SJCRH30 (cell line): ENCODE data around the gene HOXC11. TPM values are rescaled to one million over a fixed set of nuclear protein-coding genes. Genes with fewer than 3 reads are reported as not detected.

Source experiments
- DNase-seq, 2 experiments: peaks; one replicate each; pipeline ENCODE4 v3.0.0-alpha.2; 2015 to 2020
- H3K27ac ChIP-seq: fragments of 250-450 bp; sonication (Bioruptor Pico); 2 replicates; pipeline ENCODE4 v1.5.1; 2020; ENCODE audit warnings: mild to moderate bottlenecking, moderate library complexity
- H3K27me3 ChIP-seq: fragments of 250-450 bp; sonication (Bioruptor Pico); 2 replicates; pipeline ENCODE4 v1.5.1; 2020; ENCODE audit warnings: mild to moderate bottlenecking, moderate library complexity
- H3K36me3 ChIP-seq: fragments of 250-450 bp; sonication (Bioruptor Pico); 2 replicates; pipeline ENCODE4 v1.5.1; 2020; ENCODE audit warnings: mild to moderate bottlenecking, moderate library complexity
- H3K4me1 ChIP-seq: fragments of 250-450 bp; sonication (Bioruptor Pico); 2 replicates; pipeline ENCODE4 v1.5.1; 2020; ENCODE audit warnings: mild to moderate bottlenecking, moderate library complexity
- H3K4me3 ChIP-seq: fragments of 250-450 bp; sonication (Bioruptor Pico); 2 replicates; pipeline ENCODE4 v1.5.1; 2020; ENCODE audit warnings: mild to moderate bottlenecking, moderate library complexity
- H3K9me3 ChIP-seq: fragments of 250-450 bp; sonication (Bioruptor Pico); replicated peaks from 2 replicates; pipeline ENCODE4 v1.5.1; 2020; ENCODE audit warnings: mild to moderate bottlenecking, moderate library complexity
- total RNA-seq: library from RNA; depleted of rRNA; stranded (reverse); fragments of >200 nt; shearing (Covaris generic); gene quantifications from 2 replicates; pipeline ENCODE4 v1.2.3, GENCODE V29; 2014; rRNA removed

Gene HOXC11
- total RNA-seq = 1.1 and 1.2 TPM in 2 replicates

- H3K27ac ChIP-seq = no peak within 1 kb of the TSS; the same call in 1 of the 2 replicates
- no peak for DNase-seq
- H3K9me3 ChIP-seq = no peaks in the 10 kb centered on the region
- peaks cover 3% of the 10 kb centered on the region; the same call in 1 of the 2 replicates for H3K27me3 ChIP-seq
- H3K4me1 ChIP-seq = peaks cover 3% of the 10 kb centered on the region; the same call in 1 of the 2 replicates
- no peaks in the 10 kb centered on the region for H3K36me3 ChIP-seq
- peak within 1 kb of the TSS; percentile 80 for H3K4me3 ChIP-seq
These were observed at the start of gene HOXC11 for GRCh38 chr12:53972722-53973235. HOXC11 (plus strand) TSS chr12:53973126; CDS start chr12:53973242, 116 bp downstream.

DNA sequence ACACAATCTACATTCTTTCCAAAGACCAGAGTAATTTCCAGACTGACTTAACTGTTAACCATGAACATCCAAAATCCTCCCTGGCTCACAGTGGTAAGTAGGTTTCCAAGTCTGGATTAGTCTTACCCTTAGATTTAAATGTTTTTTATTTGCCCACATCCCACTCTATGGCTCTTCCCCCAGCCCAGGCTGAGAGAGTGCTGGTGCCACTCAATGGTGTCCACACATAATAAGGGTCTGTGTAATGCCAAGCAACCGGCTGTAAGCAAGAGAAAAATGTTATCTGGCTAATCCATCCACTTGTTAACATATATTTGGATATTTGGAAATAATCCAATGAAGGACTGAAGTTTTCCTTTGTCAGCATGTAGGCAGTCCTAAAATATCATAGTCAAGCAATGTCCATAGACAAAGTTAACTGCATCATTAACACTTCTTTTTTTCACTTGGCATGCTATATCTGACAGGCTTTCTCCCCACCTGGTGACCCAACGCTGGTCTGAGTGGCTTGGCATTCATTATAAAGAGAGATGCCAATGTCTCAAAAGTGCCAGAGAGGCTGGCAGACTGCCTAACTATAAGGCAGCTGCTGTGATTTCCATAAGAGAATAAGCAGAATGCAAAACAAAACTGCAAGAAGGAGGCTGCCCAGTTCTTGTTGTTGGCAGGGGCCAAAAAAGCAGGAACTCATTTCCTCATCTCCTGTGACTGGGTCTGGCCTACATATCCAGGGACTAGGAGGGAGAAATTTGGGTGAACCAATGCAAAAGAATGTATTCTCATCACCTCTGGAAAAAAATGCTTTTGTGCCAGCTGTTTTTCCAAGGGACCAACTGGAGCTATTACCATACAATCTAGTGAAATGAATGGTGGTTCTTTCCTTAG lies 48.2 kb upstream of the HOXC11 start:
- Histone ChIP-seq H3K4me1 (no peaks in the 10 kb centered on the region), H3K27me3 (peaks cover 5% of the 10 kb centered on the region), H3K9me3 (no peaks in the 10 kb centered on the region), H3K36me3 (no peaks in the 10 kb centered on the region), H3K27ac (no peak overlapping the region), H3K4me3 (no peak overlapping the region)
- no peak for DNase-seq

DNA sequence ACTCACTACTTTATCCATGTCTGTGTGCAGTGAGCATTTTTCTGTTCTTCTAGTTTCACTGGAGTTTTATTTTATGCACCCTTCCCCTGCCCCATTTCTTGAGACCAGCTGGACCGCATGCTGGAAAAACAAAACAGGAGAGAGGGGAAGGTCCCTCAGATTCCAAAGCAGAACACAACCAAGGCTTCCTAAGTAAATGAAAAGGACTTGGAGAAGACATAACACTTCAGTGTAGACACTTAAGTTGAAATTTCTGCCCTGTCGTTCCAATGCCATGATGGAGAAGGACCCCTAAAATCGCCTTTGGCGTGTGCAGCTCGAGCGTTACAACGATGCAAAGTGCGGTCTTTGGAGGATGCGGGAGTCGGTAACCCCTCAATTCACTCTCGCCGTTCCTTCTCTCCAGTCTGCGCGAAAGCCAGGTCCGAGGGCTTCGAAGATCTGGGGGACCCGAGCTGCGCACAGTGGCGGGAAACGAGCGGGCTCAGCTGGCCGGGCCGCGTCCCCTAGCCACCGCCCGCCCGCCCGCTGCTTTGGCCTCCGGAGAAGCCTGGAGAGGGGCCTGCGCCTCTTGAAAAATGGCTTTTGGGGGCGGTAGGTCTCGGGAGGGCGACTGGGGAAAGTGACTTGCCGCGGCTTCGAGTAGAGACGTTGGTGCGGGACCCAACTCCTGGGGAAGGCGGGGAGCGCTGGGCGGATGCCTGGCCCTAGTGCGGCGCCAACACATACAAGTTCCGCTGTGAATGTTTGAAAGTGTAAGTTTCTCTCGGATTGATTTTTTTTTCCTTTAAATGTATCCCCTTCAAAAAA lies 45.5 kb upstream of the HOXC11 start:
- Histone ChIP-seq H3K27me3 (peaks cover 9% of the 10 kb centered on the region), H3K9me3 (no peaks in the 10 kb centered on the region), H3K4me1 (no peaks in the 10 kb centered on the region), H3K36me3 (no peaks in the 10 kb centered on the region), H3K27ac (no peak overlapping the region), H3K4me3 (no peak overlapping the region)
- no peak for DNase-seq

- H3K4me1 ChIP-seq = no peaks in the 10 kb centered on the region
- H3K27me3 ChIP-seq = peaks cover 9% of the 10 kb centered on the region
- H3K9me3 ChIP-seq = no peaks in the 10 kb centered on the region
- no peaks in the 10 kb centered on the region for H3K36me3 ChIP-seq
- DNase-seq = no peak
- H3K4me3 ChIP-seq = no peak overlapping the region
- no peak overlapping the region for H3K27ac ChIP-seq
These were observed 44.7 kb upstream of the HOXC11 start for GRCh38 chr12:53928054-53928835.

DNA sequence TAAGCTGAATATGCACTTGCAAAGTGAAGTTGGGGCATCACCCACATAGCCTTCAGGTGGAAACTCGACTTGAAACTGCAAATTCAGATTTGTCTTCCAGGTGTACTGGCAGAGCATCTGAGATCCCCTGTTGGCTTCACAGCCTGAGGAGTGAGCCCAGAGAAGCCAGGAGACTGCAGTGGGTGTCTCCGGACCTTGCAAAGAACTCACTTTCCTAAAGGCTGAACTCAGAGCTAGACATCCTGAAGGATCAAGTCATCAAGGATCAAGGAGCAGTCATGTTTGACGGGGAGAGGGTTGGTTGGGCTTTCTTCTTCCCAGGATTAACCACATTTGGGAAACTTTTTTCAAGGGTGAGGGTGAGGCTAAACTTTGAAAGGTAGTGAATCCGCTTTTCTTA lies 43.4 kb upstream of the HOXC11 start:
- H3K9me3 ChIP-seq = no peaks in the 10 kb centered on the region
- peaks cover 9% of the 10 kb centered on the region for H3K27me3 ChIP-seq
- H3K27ac ChIP-seq = no peak overlapping the region
- H3K4me3 ChIP-seq = no peak overlapping the region
- no peaks in the 10 kb centered on the region for H3K36me3 ChIP-seq
- no peaks in the 10 kb centered on the region for H3K4me1 ChIP-seq
- DNase-seq = no peak

DNA sequence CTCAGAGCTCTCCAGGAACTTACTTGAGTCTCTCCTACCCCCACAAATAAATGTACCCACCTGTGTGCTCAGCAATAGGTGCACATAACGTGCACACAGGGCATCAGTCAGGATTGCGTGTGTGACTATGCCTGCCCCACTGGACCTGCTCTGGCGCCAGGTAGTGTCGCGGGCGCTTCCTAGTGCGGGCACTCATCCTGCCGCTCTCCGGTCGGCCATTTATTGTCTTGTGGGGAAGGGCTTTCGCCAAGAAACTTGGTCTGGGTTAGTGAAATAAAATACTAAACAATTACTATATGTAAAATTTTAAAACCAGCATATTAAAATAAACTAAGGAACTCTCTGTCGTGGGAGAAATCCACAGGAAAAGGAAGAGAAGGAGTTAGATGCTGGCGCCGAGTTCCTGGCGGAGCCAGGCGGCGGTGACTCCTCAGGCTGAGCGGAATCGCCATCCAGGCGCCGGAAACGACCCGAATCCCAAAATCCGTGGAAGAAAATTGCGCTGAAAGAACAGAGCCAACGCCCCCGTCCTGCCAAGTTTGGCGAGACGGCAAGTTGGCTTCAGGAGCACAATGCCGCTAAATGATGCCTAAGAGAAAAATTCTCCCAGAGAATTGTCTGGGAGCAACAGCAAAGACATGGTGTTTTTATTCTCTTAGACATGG lies 42.2 kb upstream of the HOXC11 start:
- DNase-seq = no peak
- H3K4me3 ChIP-seq = no peak overlapping the region
- H3K27ac ChIP-seq = no peak overlapping the region
- peaks cover 9% of the 10 kb centered on the region for H3K27me3 ChIP-seq
- no peaks in the 10 kb centered on the region for H3K4me1 ChIP-seq
- no peaks in the 10 kb centered on the region for H3K36me3 ChIP-seq
- no peaks in the 10 kb centered on the region for H3K9me3 ChIP-seq

- DNase-seq = no peak
- H3K27me3 ChIP-seq = peaks cover 11% of the 10 kb centered on the region
These were observed 40.9 kb upstream of the HOXC11 start for GRCh38 chr12:53931844-53932581.

GRCh38 chr12:53932915-53933314 lies 40.0 kb upstream of the HOXC11 start:
- Histone ChIP-seq H3K4me3 (no peak overlapping the region), H3K36me3 (no peaks in the 10 kb centered on the region), H3K4me1 (no peaks in the 10 kb centered on the region), H3K27ac (no peak overlapping the region), H3K27me3 (peaks cover 18% of the 10 kb centered on the region), H3K9me3 (no peaks in the 10 kb centered on the region)
- no peak for DNase-seq

More at GRCh38 chr12:53931844-53932581, 40.9 kb upstream of the HOXC11 start:
- Histone ChIP-seq H3K9me3 (no peaks in the 10 kb centered on the region), H3K27ac (no peak overlapping the region), H3K4me3 (no peak overlapping the region), H3K36me3 (no peaks in the 10 kb centered on the region), H3K4me1 (no peaks in the 10 kb centered on the region)

DNA sequence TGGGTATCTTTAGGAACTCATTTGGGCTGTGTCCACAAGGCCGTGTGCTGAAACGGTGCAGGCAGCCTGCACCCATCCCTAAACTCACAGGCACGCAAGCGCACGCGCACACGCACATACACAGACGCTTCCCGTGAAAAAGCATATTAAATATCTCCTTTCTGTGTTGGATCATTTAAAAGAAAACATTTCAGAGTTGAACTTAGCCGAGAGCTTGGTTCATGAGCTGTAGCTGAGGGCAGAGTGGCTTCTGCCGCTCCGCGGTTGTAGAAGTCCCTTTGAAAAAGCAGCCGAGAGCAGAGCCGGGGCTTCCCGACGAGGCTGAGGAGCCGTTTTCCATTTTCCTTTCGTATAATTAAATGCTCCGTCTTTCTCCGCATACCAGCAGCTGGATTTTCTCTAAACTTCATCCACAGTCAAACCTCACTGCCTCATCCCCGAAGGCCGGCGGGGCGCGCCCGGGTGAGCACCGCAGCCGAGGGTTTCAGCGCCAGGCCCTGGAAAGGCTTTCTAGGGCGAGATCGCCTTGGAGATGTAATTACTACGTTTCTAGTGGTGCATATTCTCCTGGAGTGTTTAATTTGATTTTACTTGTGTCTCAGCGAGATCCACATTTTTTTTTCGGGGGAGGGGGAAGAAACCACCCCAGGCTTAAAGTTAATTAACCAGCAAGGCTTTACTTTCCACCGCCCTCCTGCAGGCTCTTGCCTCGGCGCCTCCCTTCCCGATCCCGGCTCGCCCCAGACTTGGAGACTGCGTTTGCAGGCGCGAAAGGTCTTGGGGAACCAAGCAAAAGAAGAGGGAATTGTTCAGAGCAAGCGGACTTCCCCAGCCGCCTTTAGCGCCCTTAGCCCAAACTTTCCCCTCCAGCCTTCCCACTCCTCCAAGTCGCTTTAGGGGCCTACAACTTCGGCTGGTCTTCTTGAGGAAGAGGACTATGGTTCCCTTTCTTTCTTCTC lies 37.3 kb upstream of the HOXC11 start:
- no peak overlapping the region for H3K4me3 ChIP-seq
- no peaks in the 10 kb centered on the region for H3K36me3 ChIP-seq
- no peaks in the 10 kb centered on the region for H3K9me3 ChIP-seq
- no peak for DNase-seq
- H3K27ac ChIP-seq = no peak overlapping the region
- no peaks in the 10 kb centered on the region for H3K4me1 ChIP-seq
- H3K27me3 ChIP-seq = peaks cover 13% of the 10 kb centered on the region; the same call in 1 of the 2 replicates

DNA sequence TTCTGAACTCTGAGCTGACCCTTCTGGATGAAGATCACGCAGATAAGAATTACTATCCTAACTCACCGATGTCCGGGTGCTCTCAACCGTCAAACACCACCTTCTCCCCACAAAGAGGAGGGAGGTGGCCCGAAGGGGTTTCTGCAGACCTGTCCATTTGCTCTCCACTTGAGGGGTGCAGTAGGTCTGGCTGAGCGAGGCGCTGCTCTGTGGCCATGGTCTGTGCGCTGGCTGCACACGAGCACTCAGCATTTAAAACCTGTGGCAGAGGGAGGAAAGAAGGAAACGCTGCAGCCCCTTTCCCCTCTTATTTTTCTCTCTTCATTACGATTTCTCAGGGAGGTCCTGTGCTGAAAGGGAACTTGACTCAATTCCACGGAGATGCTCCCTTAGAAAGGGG lies 35.8 kb upstream of the HOXC11 start:
- H3K27me3 ChIP-seq = peaks cover 10% of the 10 kb centered on the region; the same call in 1 of the 2 replicates
- DNase-seq = no peak
- H3K4me1 ChIP-seq = no peaks in the 10 kb centered on the region
- H3K9me3 ChIP-seq = no peaks in the 10 kb centered on the region
- H3K4me3 ChIP-seq = no peak overlapping the region
- H3K27ac ChIP-seq = no peak overlapping the region
- no peaks in the 10 kb centered on the region for H3K36me3 ChIP-seq

GRCh38 chr12:53937596-53938325 lies 35.2 kb upstream of the HOXC11 start:
- H3K27me3 ChIP-seq = peaks cover 10% of the 10 kb centered on the region; the same call in 1 of the 2 replicates
- H3K4me3 ChIP-seq = peak overlapping the region; percentile 61

More at GRCh38 chr12:53937596-53938325, 35.2 kb upstream of the HOXC11 start:
- no peak for DNase-seq
- H3K9me3 ChIP-seq = no peaks in the 10 kb centered on the region
- H3K27ac ChIP-seq = no peak overlapping the region
- no peaks in the 10 kb centered on the region for H3K36me3 ChIP-seq
- no peaks in the 10 kb centered on the region for H3K4me1 ChIP-seq
